HepG2 (cell line): ENCODE results near the gene SMLR1. TPM values are rescaled to one million over a fixed set of nuclear protein-coding genes. Genes with fewer than 3 reads are reported as not detected.

Source experiments
- FOXJ3 ChIP-seq: sonication (generic); formaldehyde crosslinking; IDR thresholded peaks from 2 replicates; pipeline ENCODE4 v1.4.0; 2020; ENCODE audit warnings: missing genetic modification reagents, mild to moderate bottlenecking, borderline replicate concordance
- FOXM1 ChIP-seq: sonication (generic); formaldehyde crosslinking; IDR thresholded peaks from 2 replicates; pipeline ENCODE4 v1.5.0; 2020; ENCODE audit warnings: missing genetic modification reagents
- GATA4 ChIP-seq: sonication (generic); IDR thresholded peaks from 2 replicates; pipeline ENCODE4 v1.6.1; 2016; ENCODE audit warnings: antibody characterized with exemption, low read depth, borderline replicate concordance
- GFI1 ChIP-seq: sonication (generic); formaldehyde crosslinking; IDR thresholded peaks from 2 replicates; pipeline ENCODE4 v1.5.0; 2020; ENCODE audit warnings: missing genetic modification reagents, mild to moderate bottlenecking, borderline replicate concordance
- HNRNPL ChIP-seq: fragments of 200-400 bp; formaldehyde crosslinking; IDR thresholded peaks from 2 replicates; pipeline ENCODE4 v1.6.1; 2017; ENCODE audit warnings: mild to moderate bottlenecking, low read depth, low read length
- MTA3 ChIP-seq: sonication (generic); formaldehyde crosslinking; IDR thresholded peaks from 2 replicates; pipeline ENCODE4 v1.4.0; 2020; ENCODE audit warnings: missing genetic modification reagents
- NFKBIZ ChIP-seq: IDR thresholded peaks from 2 replicates; pipeline ENCODE4 v1.6.1; 2018; ENCODE audit warnings: missing genetic modification reagents, missing compliant biosample characterization
- NFYC ChIP-seq: IDR thresholded peaks from 2 replicates; pipeline ENCODE4 v1.6.1; 2016; ENCODE audit warnings: missing genetic modification reagents, missing compliant biosample characterization
- PBX2 ChIP-seq: IDR thresholded peaks from 2 replicates; pipeline ENCODE4 v1.6.1; 2016; ENCODE audit warnings: control low read depth
- RFXANK ChIP-seq: IDR thresholded peaks from 2 replicates; pipeline ENCODE4 v1.6.1; 2016
- SOX5 ChIP-seq: IDR thresholded peaks from 2 replicates; pipeline ENCODE4 v1.6.1; 2016; ENCODE audit warnings: borderline replicate concordance
- THAP11 ChIP-seq: IDR thresholded peaks from 2 replicates; pipeline ENCODE4 v1.6.1; 2016; ENCODE audit warnings: missing biosample characterization, missing genetic modification reagents
- XRCC5 ChIP-seq: fragments of 200-400 bp; formaldehyde crosslinking; optimal IDR thresholded peaks from 2 replicates; pipeline ENCODE3; 2017; ENCODE audit warnings: mild to moderate bottlenecking, low read length
- ZBTB37 ChIP-seq: sonication (generic); formaldehyde crosslinking; IDR thresholded peaks from 2 replicates; pipeline ENCODE4 v1.4.0; 2020; ENCODE audit warnings: mild to moderate bottlenecking, missing genetic modification reagents
- ZBTB8A ChIP-seq: sonication (generic); formaldehyde crosslinking; IDR thresholded peaks from 2 replicates; pipeline ENCODE4 v1.4.0; 2020; ENCODE audit warnings: mild to moderate bottlenecking, low read depth, missing genetic modification reagents, borderline replicate concordance
- ZFP36L2 ChIP-seq: sonication (generic); formaldehyde crosslinking; IDR thresholded peaks from 2 replicates; pipeline ENCODE4 v1.4.0; 2020; ENCODE audit warnings: missing genetic modification reagents
- ZMAT3 ChIP-seq: sonication (generic); formaldehyde crosslinking; conservative IDR thresholded peaks from 2 replicates; pipeline ENCODE4 v1.7.0; 2021; ENCODE audit warnings: missing genetic modification reagents
- ZNF10 ChIP-seq: sonication (generic); formaldehyde crosslinking; IDR thresholded peaks from 2 replicates; pipeline ENCODE4 v1.4.0; 2020; ENCODE audit warnings: mild to moderate bottlenecking, low read depth, missing genetic modification reagents, borderline replicate concordance
- ZNF317 ChIP-seq: sonication (generic); formaldehyde crosslinking; IDR thresholded peaks from 2 replicates; pipeline ENCODE4 v1.5.0; 2020; ENCODE audit warnings: mild to moderate bottlenecking, missing genetic modification reagents
- ZNF432 ChIP-seq: sonication (generic); formaldehyde crosslinking; IDR thresholded peaks from 2 replicates; pipeline ENCODE4 v1.5.0; 2020; ENCODE audit warnings: missing genetic modification reagents, mild to moderate bottlenecking, borderline replicate concordance
- ZNF563 ChIP-seq: sonication (generic); formaldehyde crosslinking; IDR thresholded peaks from 2 replicates; pipeline ENCODE4 v1.8.0; 2022; ENCODE audit warnings: mild to moderate bottlenecking, moderate library complexity, missing genetic modification reagents
- polyA plus RNA-seq, 8 experiments: library from polyadenylated mRNA; depleted of rRNA in 3 of 8; stranded (reverse) in 7 of 8; unstranded in 1 of 8; fragments of >200 nt; fragmentation: Illumina TruSeq in 4 of 8; extraction: Trizol in 4 of 8; gene quantifications; 2 replicates each; pipeline versions ENCODE4 v1.2.1 to v1.2.3, GENCODE V29; 2011 to 2016; ENCODE audit warnings: low read depth in 4 of 8, missing spikeins in 1 of 8, mixed read lengths in 1 of 8; ENCODE audit not compliant: insufficient read depth in 1 of 8
- total RNA-seq, 5 experiments: library from RNA; depleted of rRNA; stranded (reverse); fragments of >200 nt; fragmentation: Illumina TruSeq; extraction: Trizol; gene quantifications; 2 replicates each; pipeline ENCODE4 v1.2.3, GENCODE V29; 2016; ENCODE audit warnings: low read depth in 1 of 5
- TF ChIP-seq, protein P1 (sequence below): sonication (generic); formaldehyde crosslinking; IDR thresholded peaks from 2 replicates; pipeline ENCODE4 v1.5.1; 2020; ENCODE audit warnings: mild to moderate bottlenecking, missing genetic modification reagents, borderline replicate concordance

SMLR1 gene
- total and polyA plus RNA-seq, 2 of the 13 experiments (the other 11 are each of a cell fraction or from before 2014, with no cell fraction given), result 41.8 to 104 TPM

- TF ChIP-seq MTA3 (CRISPR knock-in tag) (no peak), ZNF432 (CRISPR knock-in tag) (no peak), ZNF563 (no peak), GATA4 (peak; percentile 64; the same call in 1 of the 2 replicates), GFI1 (CRISPR knock-in tag) (peak; percentile 37; the same call in 1 of the 2 replicates), ZBTB8A (no peak), THAP11 (no peak), RFXANK (CRISPR knock-in tag) (no peak), ZNF10 (CRISPR knock-in tag) (no peak), ZNF317 (peak; percentile 68), PBX2 (CRISPR knock-in tag) (no peak), FOXM1 (CRISPR knock-in tag) (no peak), NFYC (CRISPR knock-in tag) (peak; percentile 40; the same call in 1 of the 2 replicates), ZMAT3 (CRISPR knock-in tag) (no peak), XRCC5 (no peak), SOX5 (CRISPR knock-in tag) (peak; percentile 78; the same call in 1 of the 2 replicates), ZFP36L2 (CRISPR knock-in tag) (no peak), NFKBIZ (CRISPR knock-in tag) (no peak), HNRNPL (no peak), FOXJ3 (CRISPR knock-in tag) (peak; percentile 57; the same call in 1 of the 2 replicates), ZBTB37 (CRISPR knock-in tag) (peak; percentile 88)
- TF ChIP-seq, protein P1, sequence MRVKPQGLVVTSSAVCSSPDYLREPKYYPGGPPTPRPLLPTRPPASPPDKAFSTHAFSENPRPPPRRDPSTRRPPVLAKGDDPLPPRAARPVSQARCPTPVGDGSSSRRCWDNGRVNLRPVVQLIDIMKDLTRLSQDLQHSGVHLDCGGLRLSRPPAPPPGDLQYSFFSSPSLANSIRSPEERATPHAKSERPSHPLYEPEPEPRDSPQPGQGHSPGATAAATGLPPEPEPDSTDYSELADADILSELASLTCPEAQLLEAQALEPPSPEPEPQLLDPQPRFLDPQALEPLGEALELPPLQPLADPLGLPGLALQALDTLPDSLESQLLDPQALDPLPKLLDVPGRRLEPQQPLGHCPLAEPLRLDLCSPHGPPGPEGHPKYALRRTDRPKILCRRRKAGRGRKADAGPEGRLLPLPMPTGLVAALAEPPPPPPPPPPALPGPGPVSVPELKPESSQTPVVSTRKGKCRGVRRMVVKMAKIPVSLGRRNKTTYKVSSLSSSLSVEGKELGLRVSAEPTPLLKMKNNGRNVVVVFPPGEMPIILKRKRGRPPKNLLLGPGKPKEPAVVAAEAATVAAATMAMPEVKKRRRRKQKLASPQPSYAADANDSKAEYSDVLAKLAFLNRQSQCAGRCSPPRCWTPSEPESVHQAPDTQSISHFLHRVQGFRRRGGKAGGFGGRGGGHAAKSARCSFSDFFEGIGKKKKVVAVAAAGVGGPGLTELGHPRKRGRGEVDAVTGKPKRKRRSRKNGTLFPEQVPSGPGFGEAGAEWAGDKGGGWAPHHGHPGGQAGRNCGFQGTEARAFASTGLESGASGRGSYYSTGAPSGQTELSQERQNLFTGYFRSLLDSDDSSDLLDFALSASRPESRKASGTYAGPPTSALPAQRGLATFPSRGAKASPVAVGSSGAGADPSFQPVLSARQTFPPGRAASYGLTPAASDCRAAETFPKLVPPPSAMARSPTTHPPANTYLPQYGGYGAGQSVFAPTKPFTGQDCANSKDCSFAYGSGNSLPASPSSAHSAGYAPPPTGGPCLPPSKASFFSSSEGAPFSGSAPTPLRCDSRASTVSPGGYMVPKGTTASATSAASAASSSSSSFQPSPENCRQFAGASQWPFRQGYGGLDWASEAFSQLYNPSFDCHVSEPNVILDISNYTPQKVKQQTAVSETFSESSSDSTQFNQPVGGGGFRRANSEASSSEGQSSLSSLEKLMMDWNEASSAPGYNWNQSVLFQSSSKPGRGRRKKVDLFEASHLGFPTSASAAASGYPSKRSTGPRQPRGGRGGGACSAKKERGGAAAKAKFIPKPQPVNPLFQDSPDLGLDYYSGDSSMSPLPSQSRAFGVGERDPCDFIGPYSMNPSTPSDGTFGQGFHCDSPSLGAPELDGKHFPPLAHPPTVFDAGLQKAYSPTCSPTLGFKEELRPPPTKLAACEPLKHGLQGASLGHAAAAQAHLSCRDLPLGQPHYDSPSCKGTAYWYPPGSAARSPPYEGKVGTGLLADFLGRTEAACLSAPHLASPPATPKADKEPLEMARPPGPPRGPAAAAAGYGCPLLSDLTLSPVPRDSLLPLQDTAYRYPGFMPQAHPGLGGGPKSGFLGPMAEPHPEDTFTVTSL (CRISPR knock-in tag), result peak; percentile 74
Observed at GRCh38 chr6:130834482-130835251, 7.5 kb downstream of the SMLR1 start (continued).
